ENCODE results near the gene ANGEL2.

ANGEL2 gene

GRCh38 chr1:212986551-212986950 is 29.1 kb downstream of the ANGEL2 start:
- H3K4me1 Mint-ChIP-seq, result peaks cover 30% of the 10 kb centered on the region
- H3K4me3 Mint-ChIP-seq, result no peak overlapping the region
- H3K36me3 Mint-ChIP-seq (ENCODE audit: low read depth), result peaks cover 58% of the 10 kb centered on the region
- peak overlapping the region in 1 of 3 experiments; percentile 1 for H3K27ac Mint-ChIP-seq
- H3K27me3 Mint-ChIP-seq (ENCODE audit: low read depth), result no peaks in the 10 kb centered on the region
- TF ChIP-seq CTCF (IDR thresholded peaks at IDR 0.05; ENCODE audit: unreplicated experiment in 3 of 3), result no peak
- H3K9me3 Mint-ChIP-seq, result no peaks in the 10 kb centered on the region

- H3K9me3 Mint-ChIP-seq, result no peaks in the 10 kb centered on the region
Measured at GRCh38 chr1:212984522-212985291, 31.0 kb downstream of the ANGEL2 start.

GRCh38 chr1:212983482-212983881 is 32.2 kb downstream of the ANGEL2 start:
- Mint-ChIP-seq H3K4me3 (no peak overlapping the region), H3K27ac (no peak overlapping the region), H3K36me3 (ENCODE audit: low read depth) (peaks cover 54% of the 10 kb centered on the region), H3K27me3 (ENCODE audit: low read depth) (no peaks in the 10 kb centered on the region), H3K9me3 (no peaks in the 10 kb centered on the region), H3K4me1 (peaks cover 61% of the 10 kb centered on the region)
- TF ChIP-seq CTCF (IDR thresholded peaks at IDR 0.05; ENCODE audit: unreplicated experiment in 3 of 3), result no peak

More at GRCh38 chr1:212984522-212985291, 31.0 kb downstream of the ANGEL2 start:
- H3K27me3 Mint-ChIP-seq (ENCODE audit: low read depth), result no peaks in the 10 kb centered on the region
- H3K36me3 Mint-ChIP-seq (ENCODE audit: low read depth), result peaks cover 55% of the 10 kb centered on the region
- no peak overlapping the region for H3K4me3 Mint-ChIP-seq
- no peak for TF ChIP-seq CTCF (IDR thresholded peaks at IDR 0.05; ENCODE audit: unreplicated experiment in 3 of 3)
- peak overlapping the region in 1 of 3 experiments; percentile 7 for H3K27ac Mint-ChIP-seq
- H3K4me1 Mint-ChIP-seq, result peaks cover 49% of the 10 kb centered on the region

- Mint-ChIP-seq H3K27ac (peak overlapping the region; percentile 22 to 97 (median 78)), H3K9me3 (no peaks in the 10 kb centered on the region), H3K36me3 (ENCODE audit: low read depth) (peaks cover 53% of the 10 kb centered on the region), H3K27me3 (ENCODE audit: low read depth) (no peaks in the 10 kb centered on the region), H3K4me3 (no peak overlapping the region), H3K4me1 (peaks cover 68% of the 10 kb centered on the region)
- TF ChIP-seq CTCF (IDR thresholded peaks at IDR 0.05; ENCODE audit: unreplicated experiment in 3 of 3), result no peak
Measured at GRCh38 chr1:212982430-212983152, 33.1 kb downstream of the ANGEL2 start.

GRCh38 chr1:212981571-212982328 is 33.9 kb downstream of the ANGEL2 start:
- Mint-ChIP-seq H3K27me3 (ENCODE audit: low read depth) (no peaks in the 10 kb centered on the region), H3K27ac (peak overlapping the region; percentile 78 to 97 (median 97)), H3K9me3 (no peaks in the 10 kb centered on the region), H3K36me3 (ENCODE audit: low read depth) (peaks cover 57% of the 10 kb centered on the region), H3K4me3 (peak overlapping the region in 1 of 3 experiments; percentile 69), H3K4me1 (peaks cover 76% of the 10 kb centered on the region)
- no peak for TF ChIP-seq CTCF (IDR thresholded peaks at IDR 0.05; ENCODE audit: unreplicated experiment in 3 of 3)

All from nephron (organoid).